ENCODE data around the gene CCDC149.

DNA sequence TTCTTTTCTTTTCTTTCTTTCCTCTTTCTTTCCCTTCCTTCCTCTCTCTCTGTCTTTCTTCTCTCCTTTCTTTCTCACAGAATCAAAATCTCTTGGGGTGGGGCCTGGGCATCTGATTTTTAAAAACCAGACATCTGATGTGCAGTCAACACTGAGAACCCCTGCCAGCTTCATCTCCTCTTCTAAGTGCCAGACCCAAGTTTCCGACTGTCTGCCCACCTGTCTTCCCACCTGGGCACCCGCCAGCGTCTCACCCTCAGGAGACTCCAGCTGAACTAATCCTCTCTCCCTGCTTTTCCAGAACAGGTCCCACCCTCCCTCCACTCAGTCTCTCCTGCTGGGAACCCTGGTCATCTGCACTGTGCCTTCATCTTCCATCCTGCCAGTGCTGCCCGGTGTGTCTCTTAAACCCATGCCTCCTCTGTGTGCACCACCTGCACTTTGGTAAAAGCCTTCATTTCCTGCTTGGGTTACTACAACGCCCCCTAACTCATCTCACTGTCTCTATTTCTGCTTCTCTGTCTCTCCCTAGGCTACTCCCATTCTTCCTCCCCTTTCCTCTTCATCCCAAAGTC is 114.7 kb downstream of the CCDC149 start:
- TF ChIP-seq POLR2AphosphoS5 (IDR thresholded peaks at IDR 0.05; ENCODE audit: borderline replicate concordance, low read depth, low read length) (no peak), EZH2 (IDR thresholded peaks at IDR 0.05) (no peak)

Measured in SK-N-MC (cell line).